ENCODE measurements around the gene PLCL1. TPM values are rescaled to one million over a fixed set of nuclear protein-coding genes. Genes with fewer than 3 reads are reported as not detected.

PLCL1 gene
- polyA plus RNA-seq, 1 of the 3 experiments (the other 2 are of a cell fraction) = 7.7 TPM

DNA sequence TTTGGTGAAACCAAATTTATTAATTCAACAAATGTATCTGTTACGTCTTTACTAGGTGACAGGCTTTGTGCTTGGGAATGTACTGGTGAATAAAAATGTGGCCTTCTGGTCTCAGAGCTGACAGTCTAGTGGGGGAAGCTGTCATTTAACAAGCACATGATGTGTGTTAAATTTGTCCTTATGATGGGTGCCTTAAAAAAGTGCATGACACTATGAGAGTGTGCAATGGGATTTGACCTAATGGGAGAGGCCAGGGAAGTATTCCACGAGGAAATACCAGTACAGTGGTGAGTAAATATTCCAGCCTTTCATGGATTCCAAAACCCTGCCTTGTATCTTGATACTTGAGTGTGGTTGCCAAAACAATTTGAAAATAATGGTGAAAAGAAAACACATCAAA is 308.9 kb downstream of the PLCL1 start:
- 75% methylated on average over 2 of the region's 2 CpGs for WGBS (ENCODE audit: low lambda C conversion rate)
- Histone ChIP-seq H3F3A (replicated peaks; ENCODE audit: insufficient read depth) (peaks cover 8% of the 10 kb centered on the region), H4K20me1 (ENCODE audit: insufficient read depth) (no peaks in the 10 kb centered on the region), H3K9me3 (no peaks in the 10 kb centered on the region), H2AFZ (ENCODE audit: low read depth) (no peak overlapping the region), H3K4me1 (ENCODE audit: control insufficient read depth in 1 of 2, insufficient read depth in 2 of 2, low read depth in 1 of 2, low read length in 1 of 2) (peaks cover 11 to 15% of the 10 kb centered on the region in 2 experiments), H3K9ac (no peak overlapping the region), H3K27ac (ENCODE audit: low read depth in 2 of 2, low read length in 1 of 2) (peak overlapping the region in 1 of 2 experiments; percentile 34; a peak in 1 of 4 replicates), H3K27me3 (ENCODE audit: insufficient read depth) (no peaks in the 10 kb centered on the region), H3K4me2 (no peak overlapping the region), H3K9me2 (no peaks in the 10 kb centered on the region), H3K4me3 (ENCODE audit: low read depth in 2 of 2, low read length in 1 of 2) (no peak overlapping the region), H3K36me3 (replicated peaks in 1 of 2; ENCODE audit: control insufficient read depth in 1 of 2, insufficient read depth in 2 of 2, low read length in 1 of 2) (peaks cover 0 to 11% of the 10 kb centered on the region in 2 experiments), H3K79me2 (ENCODE audit: insufficient read depth) (no peaks in the 10 kb centered on the region)
- CTCF ChIA-PET = interaction anchor here (0.6 to 1.5 kb wide), 6 partner anchors 28 to 1126 kb away, joined by 3 to 4 read pairs (median 3); no protein-coding TSS in a partner anchor
- POLR2A ChIA-PET = no interaction called here
- no peak for TF ChIP-seq NFIC (IDR thresholded peaks at IDR 0.05; ENCODE audit: borderline replicate concordance)
- no peak for TF ChIP-seq NRF1 (IDR thresholded peaks at IDR 0.05; ENCODE audit: low read depth, low read length)
- TF ChIP-seq SIN3A (IDR thresholded peaks at IDR 0.05; ENCODE audit: borderline replicate concordance, low read depth, low read length) = no peak
- no peak for TF ChIP-seq POLR2AphosphoS5 (IDR thresholded peaks at IDR 0.05; ENCODE audit: low read depth, low read length)
- TF ChIP-seq EP300 (IDR thresholded peaks at IDR 0.05; ENCODE audit: borderline replicate concordance in 1 of 2, low read depth in 1 of 2, low read length in 1 of 2) = no peak
- TF ChIP-seq FOXM1 (IDR thresholded peaks at IDR 0.05; ENCODE audit: low read depth) = no peak
- TF ChIP-seq, protein P1, sequence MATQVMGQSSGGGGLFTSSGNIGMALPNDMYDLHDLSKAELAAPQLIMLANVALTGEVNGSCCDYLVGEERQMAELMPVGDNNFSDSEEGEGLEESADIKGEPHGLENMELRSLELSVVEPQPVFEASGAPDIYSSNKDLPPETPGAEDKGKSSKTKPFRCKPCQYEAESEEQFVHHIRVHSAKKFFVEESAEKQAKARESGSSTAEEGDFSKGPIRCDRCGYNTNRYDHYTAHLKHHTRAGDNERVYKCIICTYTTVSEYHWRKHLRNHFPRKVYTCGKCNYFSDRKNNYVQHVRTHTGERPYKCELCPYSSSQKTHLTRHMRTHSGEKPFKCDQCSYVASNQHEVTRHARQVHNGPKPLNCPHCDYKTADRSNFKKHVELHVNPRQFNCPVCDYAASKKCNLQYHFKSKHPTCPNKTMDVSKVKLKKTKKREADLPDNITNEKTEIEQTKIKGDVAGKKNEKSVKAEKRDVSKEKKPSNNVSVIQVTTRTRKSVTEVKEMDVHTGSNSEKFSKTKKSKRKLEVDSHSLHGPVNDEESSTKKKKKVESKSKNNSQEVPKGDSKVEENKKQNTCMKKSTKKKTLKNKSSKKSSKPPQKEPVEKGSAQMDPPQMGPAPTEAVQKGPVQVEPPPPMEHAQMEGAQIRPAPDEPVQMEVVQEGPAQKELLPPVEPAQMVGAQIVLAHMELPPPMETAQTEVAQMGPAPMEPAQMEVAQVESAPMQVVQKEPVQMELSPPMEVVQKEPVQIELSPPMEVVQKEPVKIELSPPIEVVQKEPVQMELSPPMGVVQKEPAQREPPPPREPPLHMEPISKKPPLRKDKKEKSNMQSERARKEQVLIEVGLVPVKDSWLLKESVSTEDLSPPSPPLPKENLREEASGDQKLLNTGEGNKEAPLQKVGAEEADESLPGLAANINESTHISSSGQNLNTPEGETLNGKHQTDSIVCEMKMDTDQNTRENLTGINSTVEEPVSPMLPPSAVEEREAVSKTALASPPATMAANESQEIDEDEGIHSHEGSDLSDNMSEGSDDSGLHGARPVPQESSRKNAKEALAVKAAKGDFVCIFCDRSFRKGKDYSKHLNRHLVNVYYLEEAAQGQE (IDR thresholded peaks at IDR 0.05; ENCODE audit: low read depth, low read length) = no peak
- TF ChIP-seq, protein P2, sequence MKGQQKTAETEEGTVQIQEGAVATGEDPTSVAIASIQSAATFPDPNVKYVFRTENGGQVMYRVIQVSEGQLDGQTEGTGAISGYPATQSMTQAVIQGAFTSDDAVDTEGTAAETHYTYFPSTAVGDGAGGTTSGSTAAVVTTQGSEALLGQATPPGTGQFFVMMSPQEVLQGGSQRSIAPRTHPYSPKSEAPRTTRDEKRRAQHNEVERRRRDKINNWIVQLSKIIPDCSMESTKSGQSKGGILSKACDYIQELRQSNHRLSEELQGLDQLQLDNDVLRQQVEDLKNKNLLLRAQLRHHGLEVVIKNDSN (IDR thresholded peaks at IDR 0.05; ENCODE audit: borderline replicate concordance, low read depth) = no peak
- TF ChIP-seq ELF1 (IDR thresholded peaks at IDR 0.05) = no peak
- no peak for TF ChIP-seq CHD2 (IDR thresholded peaks at IDR 0.05; ENCODE audit: low read length, partially characterized antibody)
- no peak for TF ChIP-seq RFX5 (IDR thresholded peaks at IDR 0.05; ENCODE audit: low read length)
- no peak for TF ChIP-seq RXRA (IDR thresholded peaks at IDR 0.05; ENCODE audit: borderline replicate concordance, low read depth)
- TF ChIP-seq, protein P3, sequence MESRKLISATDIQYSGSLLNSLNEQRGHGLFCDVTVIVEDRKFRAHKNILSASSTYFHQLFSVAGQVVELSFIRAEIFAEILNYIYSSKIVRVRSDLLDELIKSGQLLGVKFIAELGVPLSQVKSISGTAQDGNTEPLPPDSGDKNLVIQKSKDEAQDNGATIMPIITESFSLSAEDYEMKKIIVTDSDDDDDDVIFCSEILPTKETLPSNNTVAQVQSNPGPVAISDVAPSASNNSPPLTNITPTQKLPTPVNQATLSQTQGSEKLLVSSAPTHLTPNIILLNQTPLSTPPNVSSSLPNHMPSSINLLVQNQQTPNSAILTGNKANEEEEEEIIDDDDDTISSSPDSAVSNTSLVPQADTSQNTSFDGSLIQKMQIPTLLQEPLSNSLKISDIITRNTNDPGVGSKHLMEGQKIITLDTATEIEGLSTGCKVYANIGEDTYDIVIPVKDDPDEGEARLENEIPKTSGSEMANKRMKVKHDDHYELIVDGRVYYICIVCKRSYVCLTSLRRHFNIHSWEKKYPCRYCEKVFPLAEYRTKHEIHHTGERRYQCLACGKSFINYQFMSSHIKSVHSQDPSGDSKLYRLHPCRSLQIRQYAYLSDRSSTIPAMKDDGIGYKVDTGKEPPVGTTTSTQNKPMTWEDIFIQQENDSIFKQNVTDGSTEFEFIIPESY (IDR thresholded peaks at IDR 0.05; ENCODE audit: borderline replicate concordance, low read depth) = no peak
- TF ChIP-seq, protein P4, sequence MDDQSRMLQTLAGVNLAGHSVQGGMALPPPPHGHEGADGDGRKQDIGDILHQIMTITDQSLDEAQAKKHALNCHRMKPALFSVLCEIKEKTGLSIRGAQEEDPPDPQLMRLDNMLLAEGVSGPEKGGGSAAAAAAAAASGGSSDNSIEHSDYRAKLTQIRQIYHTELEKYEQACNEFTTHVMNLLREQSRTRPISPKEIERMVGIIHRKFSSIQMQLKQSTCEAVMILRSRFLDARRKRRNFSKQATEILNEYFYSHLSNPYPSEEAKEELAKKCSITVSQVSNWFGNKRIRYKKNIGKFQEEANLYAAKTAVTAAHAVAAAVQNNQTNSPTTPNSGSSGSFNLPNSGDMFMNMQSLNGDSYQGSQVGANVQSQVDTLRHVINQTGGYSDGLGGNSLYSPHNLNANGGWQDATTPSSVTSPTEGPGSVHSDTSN (IDR thresholded peaks at IDR 0.05) = no peak
- TF ChIP-seq, protein P5, sequence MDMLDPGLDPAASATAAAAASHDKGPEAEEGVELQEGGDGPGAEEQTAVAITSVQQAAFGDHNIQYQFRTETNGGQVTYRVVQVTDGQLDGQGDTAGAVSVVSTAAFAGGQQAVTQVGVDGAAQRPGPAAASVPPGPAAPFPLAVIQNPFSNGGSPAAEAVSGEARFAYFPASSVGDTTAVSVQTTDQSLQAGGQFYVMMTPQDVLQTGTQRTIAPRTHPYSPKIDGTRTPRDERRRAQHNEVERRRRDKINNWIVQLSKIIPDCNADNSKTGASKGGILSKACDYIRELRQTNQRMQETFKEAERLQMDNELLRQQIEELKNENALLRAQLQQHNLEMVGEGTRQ (IDR thresholded peaks at IDR 0.05; ENCODE audit: borderline replicate concordance, low read depth, low read length) = no peak
- TF ChIP-seq SMC3 (IDR thresholded peaks at IDR 0.05; ENCODE audit: low read depth, low read length) = no peak
- no peak for TF ChIP-seq TAF1 (IDR thresholded peaks at IDR 0.05; ENCODE audit: borderline replicate concordance, low read depth, low read length)
- no peak for DNase-seq

Data from SK-N-SH (cell line).